ENCODE data around the gene PLOD2.

GRCh38 chr3:146164071-146164470, 3.1 kb upstream of the PLOD2 start:
- TF ChIP-seq, protein P1, sequence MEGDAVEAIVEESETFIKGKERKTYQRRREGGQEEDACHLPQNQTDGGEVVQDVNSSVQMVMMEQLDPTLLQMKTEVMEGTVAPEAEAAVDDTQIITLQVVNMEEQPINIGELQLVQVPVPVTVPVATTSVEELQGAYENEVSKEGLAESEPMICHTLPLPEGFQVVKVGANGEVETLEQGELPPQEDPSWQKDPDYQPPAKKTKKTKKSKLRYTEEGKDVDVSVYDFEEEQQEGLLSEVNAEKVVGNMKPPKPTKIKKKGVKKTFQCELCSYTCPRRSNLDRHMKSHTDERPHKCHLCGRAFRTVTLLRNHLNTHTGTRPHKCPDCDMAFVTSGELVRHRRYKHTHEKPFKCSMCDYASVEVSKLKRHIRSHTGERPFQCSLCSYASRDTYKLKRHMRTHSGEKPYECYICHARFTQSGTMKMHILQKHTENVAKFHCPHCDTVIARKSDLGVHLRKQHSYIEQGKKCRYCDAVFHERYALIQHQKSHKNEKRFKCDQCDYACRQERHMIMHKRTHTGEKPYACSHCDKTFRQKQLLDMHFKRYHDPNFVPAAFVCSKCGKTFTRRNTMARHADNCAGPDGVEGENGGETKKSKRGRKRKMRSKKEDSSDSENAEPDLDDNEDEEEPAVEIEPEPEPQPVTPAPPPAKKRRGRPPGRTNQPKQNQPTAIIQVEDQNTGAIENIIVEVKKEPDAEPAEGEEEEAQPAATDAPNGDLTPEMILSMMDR (conservative IDR thresholded peaks at IDR 0.05; ENCODE audit: low read length) = no peak
- no peak for TF ChIP-seq EZH2phosphoT487 (IDR thresholded peaks at IDR 0.05; ENCODE audit: borderline replicate concordance, low read depth, low read length)

Measured in OCI-LY7 (cell line).